ENCODE data around the gene ATOH1.

The ATOH1 gene

GRCh38 chr4:93842601-93843252 lies 14.2 kb downstream of the ATOH1 start:
- H3K4me1 Mint-ChIP-seq: no peaks in the 10 kb centered on the region
- no peaks in the 10 kb centered on the region for H3K36me3 Mint-ChIP-seq (ENCODE audit: low read depth)
- no peak overlapping the region for H3K27ac Mint-ChIP-seq
- peaks cover 42% of the 10 kb centered on the region for H3K27me3 Mint-ChIP-seq (ENCODE audit: low read depth, poor library complexity)
- no peak for DNase-seq
- H3K9me3 Mint-ChIP-seq: no peaks in the 10 kb centered on the region
- no peak overlapping the region for H3K4me3 Mint-ChIP-seq
- TF ChIP-seq CTCF (IDR thresholded peaks at IDR 0.05): no peak

- no peak for DNase-seq
- Mint-ChIP-seq H3K9me3 (no peaks in the 10 kb centered on the region), H3K27me3 (ENCODE audit: low read depth, poor library complexity) (peaks cover 41% of the 10 kb centered on the region), H3K27ac (no peak overlapping the region), H3K4me1 (no peaks in the 10 kb centered on the region), H3K4me3 (no peak overlapping the region), H3K36me3 (ENCODE audit: low read depth) (no peaks in the 10 kb centered on the region)
- TF ChIP-seq CTCF (IDR thresholded peaks at IDR 0.05): no peak
Measured at GRCh38 chr4:93843772-93844171, 15.2 kb downstream of the ATOH1 start.

- Mint-ChIP-seq H3K27ac (no peak overlapping the region), H3K4me3 (no peak overlapping the region), H3K9me3 (no peaks in the 10 kb centered on the region), H3K27me3 (ENCODE audit: low read depth, poor library complexity) (peaks cover 14% of the 10 kb centered on the region), H3K36me3 (ENCODE audit: low read depth) (no peaks in the 10 kb centered on the region), H3K4me1 (no peaks in the 10 kb centered on the region)
- DNase-seq: no peak
- TF ChIP-seq CTCF (IDR thresholded peaks at IDR 0.05): no peak
Measured at GRCh38 chr4:93852680-93853079, 24.1 kb downstream of the ATOH1 start.

GRCh38 chr4:93855926-93856325 lies 27.4 kb downstream of the ATOH1 start:
- no peaks in the 10 kb centered on the region for H3K4me1 Mint-ChIP-seq
- no peak overlapping the region for H3K4me3 Mint-ChIP-seq
- H3K27ac Mint-ChIP-seq: no peak overlapping the region
- no peak for TF ChIP-seq CTCF (IDR thresholded peaks at IDR 0.05)
- no peak for DNase-seq
- H3K27me3 Mint-ChIP-seq (ENCODE audit: low read depth, poor library complexity): peaks cover 18% of the 10 kb centered on the region
- H3K36me3 Mint-ChIP-seq (ENCODE audit: low read depth): no peaks in the 10 kb centered on the region
- H3K9me3 Mint-ChIP-seq: no peaks in the 10 kb centered on the region

GRCh38 chr4:93865650-93866049 lies 37.1 kb downstream of the ATOH1 start:
- no peaks in the 10 kb centered on the region for H3K9me3 Mint-ChIP-seq
- H3K4me1 Mint-ChIP-seq: no peaks in the 10 kb centered on the region
- peaks cover 5% of the 10 kb centered on the region for H3K27me3 Mint-ChIP-seq (ENCODE audit: low read depth, poor library complexity)
- no peak for DNase-seq
- H3K36me3 Mint-ChIP-seq (ENCODE audit: low read depth): no peaks in the 10 kb centered on the region
- H3K27ac Mint-ChIP-seq: no peak overlapping the region
- TF ChIP-seq CTCF (IDR thresholded peaks at IDR 0.05): peak; percentile 13
- no peak overlapping the region for H3K4me3 Mint-ChIP-seq

DNA sequence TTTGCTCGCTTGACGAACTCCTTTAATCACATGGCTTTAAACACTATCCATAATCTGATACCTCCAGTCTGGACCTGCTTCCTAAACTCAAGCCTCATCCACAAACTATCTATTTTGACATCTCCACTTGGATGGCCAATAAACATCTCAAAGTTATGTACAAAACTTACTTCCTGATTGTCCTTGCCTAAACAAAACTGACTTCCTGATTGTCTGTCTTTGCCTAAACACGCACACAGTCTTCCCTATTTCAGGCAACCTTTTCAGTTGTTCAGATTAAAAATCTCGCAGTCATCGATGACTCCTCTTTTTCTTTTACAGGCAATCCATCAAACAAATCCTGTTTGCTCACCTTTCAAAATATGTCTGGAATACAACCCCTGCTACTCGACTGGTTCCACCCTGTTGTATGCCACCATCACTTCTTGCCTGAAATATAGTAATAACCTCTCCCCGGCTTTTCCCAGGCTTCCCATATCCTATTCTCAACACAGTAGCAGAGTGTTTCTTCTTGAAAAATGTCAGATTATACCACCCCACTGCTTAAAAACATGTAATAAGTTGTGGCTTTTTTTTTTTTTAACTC lies 39.0 kb downstream of the ATOH1 start:
- no peaks in the 10 kb centered on the region for H3K36me3 Mint-ChIP-seq (ENCODE audit: low read depth)
- no peak overlapping the region for H3K27ac Mint-ChIP-seq
- no peaks in the 10 kb centered on the region for H3K27me3 Mint-ChIP-seq (ENCODE audit: low read depth, poor library complexity)
- no peaks in the 10 kb centered on the region for H3K4me1 Mint-ChIP-seq
- DNase-seq: no peak
- H3K9me3 Mint-ChIP-seq: no peaks in the 10 kb centered on the region
- H3K4me3 Mint-ChIP-seq: no peak overlapping the region
- no peak for TF ChIP-seq CTCF (IDR thresholded peaks at IDR 0.05)

Measured in nephron progenitor cell (in vitro differentiated cells).